HL-60 (cell line): ENCODE results near the gene ANAPC13.

Experiments
- GABPA ChIP-seq: IDR thresholded peaks from 2 replicates; pipeline ENCODE4 v1.6.1; 2012; ENCODE audit warnings: low read depth
- POLR2AphosphoS5 ChIP-seq: IDR thresholded peaks from 2 replicates; pipeline ENCODE4 v1.6.1; 2012; ENCODE audit warnings: low read depth
- SPI1 ChIP-seq: IDR thresholded peaks from 2 replicates; pipeline ENCODE4 v1.6.1; 2012; ENCODE audit warnings: low read depth, mild to moderate bottlenecking, borderline replicate concordance
- TF ChIP-seq, protein P1 (sequence below): IDR thresholded peaks from one replicate; pipeline ENCODE4 v1.5.1; 2011; ENCODE audit warnings: low read length, control low read depth, inconsistent platforms; ENCODE audit not compliant: insufficient read depth
- TF ChIP-seq, protein P2 (sequence below): IDR thresholded peaks from 2 replicates; pipeline ENCODE4 v1.6.1; 2012; ENCODE audit warnings: low read depth; ENCODE audit not compliant: insufficient replicate concordance

GRCh38 chr3:134464064-134464688 lies 21.6 kb downstream of the ANAPC13 start:
- TF ChIP-seq, protein P1, sequence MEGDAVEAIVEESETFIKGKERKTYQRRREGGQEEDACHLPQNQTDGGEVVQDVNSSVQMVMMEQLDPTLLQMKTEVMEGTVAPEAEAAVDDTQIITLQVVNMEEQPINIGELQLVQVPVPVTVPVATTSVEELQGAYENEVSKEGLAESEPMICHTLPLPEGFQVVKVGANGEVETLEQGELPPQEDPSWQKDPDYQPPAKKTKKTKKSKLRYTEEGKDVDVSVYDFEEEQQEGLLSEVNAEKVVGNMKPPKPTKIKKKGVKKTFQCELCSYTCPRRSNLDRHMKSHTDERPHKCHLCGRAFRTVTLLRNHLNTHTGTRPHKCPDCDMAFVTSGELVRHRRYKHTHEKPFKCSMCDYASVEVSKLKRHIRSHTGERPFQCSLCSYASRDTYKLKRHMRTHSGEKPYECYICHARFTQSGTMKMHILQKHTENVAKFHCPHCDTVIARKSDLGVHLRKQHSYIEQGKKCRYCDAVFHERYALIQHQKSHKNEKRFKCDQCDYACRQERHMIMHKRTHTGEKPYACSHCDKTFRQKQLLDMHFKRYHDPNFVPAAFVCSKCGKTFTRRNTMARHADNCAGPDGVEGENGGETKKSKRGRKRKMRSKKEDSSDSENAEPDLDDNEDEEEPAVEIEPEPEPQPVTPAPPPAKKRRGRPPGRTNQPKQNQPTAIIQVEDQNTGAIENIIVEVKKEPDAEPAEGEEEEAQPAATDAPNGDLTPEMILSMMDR: no peak
- TF ChIP-seq, protein P2, sequence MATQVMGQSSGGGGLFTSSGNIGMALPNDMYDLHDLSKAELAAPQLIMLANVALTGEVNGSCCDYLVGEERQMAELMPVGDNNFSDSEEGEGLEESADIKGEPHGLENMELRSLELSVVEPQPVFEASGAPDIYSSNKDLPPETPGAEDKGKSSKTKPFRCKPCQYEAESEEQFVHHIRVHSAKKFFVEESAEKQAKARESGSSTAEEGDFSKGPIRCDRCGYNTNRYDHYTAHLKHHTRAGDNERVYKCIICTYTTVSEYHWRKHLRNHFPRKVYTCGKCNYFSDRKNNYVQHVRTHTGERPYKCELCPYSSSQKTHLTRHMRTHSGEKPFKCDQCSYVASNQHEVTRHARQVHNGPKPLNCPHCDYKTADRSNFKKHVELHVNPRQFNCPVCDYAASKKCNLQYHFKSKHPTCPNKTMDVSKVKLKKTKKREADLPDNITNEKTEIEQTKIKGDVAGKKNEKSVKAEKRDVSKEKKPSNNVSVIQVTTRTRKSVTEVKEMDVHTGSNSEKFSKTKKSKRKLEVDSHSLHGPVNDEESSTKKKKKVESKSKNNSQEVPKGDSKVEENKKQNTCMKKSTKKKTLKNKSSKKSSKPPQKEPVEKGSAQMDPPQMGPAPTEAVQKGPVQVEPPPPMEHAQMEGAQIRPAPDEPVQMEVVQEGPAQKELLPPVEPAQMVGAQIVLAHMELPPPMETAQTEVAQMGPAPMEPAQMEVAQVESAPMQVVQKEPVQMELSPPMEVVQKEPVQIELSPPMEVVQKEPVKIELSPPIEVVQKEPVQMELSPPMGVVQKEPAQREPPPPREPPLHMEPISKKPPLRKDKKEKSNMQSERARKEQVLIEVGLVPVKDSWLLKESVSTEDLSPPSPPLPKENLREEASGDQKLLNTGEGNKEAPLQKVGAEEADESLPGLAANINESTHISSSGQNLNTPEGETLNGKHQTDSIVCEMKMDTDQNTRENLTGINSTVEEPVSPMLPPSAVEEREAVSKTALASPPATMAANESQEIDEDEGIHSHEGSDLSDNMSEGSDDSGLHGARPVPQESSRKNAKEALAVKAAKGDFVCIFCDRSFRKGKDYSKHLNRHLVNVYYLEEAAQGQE: no peak
- TF ChIP-seq SPI1: no peak
- no peak for TF ChIP-seq POLR2AphosphoS5
- no peak for TF ChIP-seq GABPA
